Neural cell (in vitro differentiated cells): Measurements from ENCODE around the gene RPS6KA6. TPM values are rescaled to one million over a fixed set of nuclear protein-coding genes. Genes with fewer than 3 reads are reported as not detected.

Experiments used
- H2AFZ ChIP-seq: fragments of 200-600, 300-800 bp; sonication (generic), shearing (Covaris generic); 2 replicates; pipeline ENCODE4 v1.6.0; 2014; ENCODE audit warnings: low read depth, mild to moderate bottlenecking, antibody characterized with exemption, low read length, moderate library complexity
- H3F3A ChIP-seq: fragments of 200-600 bp; shearing (Covaris generic); 2 replicates; pipeline ENCODE4 v1.6.1; 2016; ENCODE audit warnings: mild to moderate bottlenecking, moderate library complexity, mixed read lengths, antibody characterized with exemption, low read length; ENCODE audit not compliant: insufficient read depth, poor library complexity, severe bottlenecking
- H3K27ac ChIP-seq: fragments of 200-600, 300-800 bp; sonication (generic), shearing (Covaris generic); 2 replicates; pipeline ENCODE4 v1.5.1; 2014; ENCODE audit warnings: mild to moderate bottlenecking, low read length, moderate library complexity
- H3K27me3 ChIP-seq: fragments of 300-800, 200-600 bp; sonication (generic), shearing (Covaris generic); 2 replicates; pipeline ENCODE4 v1.6.0; 2014; ENCODE audit warnings: mild to moderate bottlenecking, low read depth, low read length, moderate library complexity; ENCODE audit not compliant: insufficient read depth
- H3K36me3 ChIP-seq: fragments of 300-800, 200-600 bp; sonication (generic), shearing (Covaris generic); 2 replicates; pipeline ENCODE4 v1.5.1; 2014; ENCODE audit warnings: mild to moderate bottlenecking, antibody characterized with exemption, low read length, moderate library complexity; ENCODE audit not compliant: insufficient read depth
- H3K4me2 ChIP-seq: fragments of 300-800, 200-600 bp; sonication (generic), shearing (Covaris generic); 2 replicates; pipeline ENCODE4 v1.6.0; 2014; ENCODE audit warnings: mild to moderate bottlenecking, low read length
- H3K4me3 ChIP-seq: fragments of 300-800, 200-600 bp; sonication (generic), shearing (Covaris generic); 2 replicates; pipeline ENCODE4 v1.5.1; 2014; ENCODE audit warnings: mild to moderate bottlenecking, low read length, moderate library complexity
- H3K79me2 ChIP-seq: fragments of 200-600 bp; shearing (Covaris generic); replicated peaks from 2 replicates; pipeline ENCODE4 v1.6.0; 2014; ENCODE audit warnings: mild to moderate bottlenecking, low read length, moderate library complexity; ENCODE audit not compliant: insufficient read depth
- H3K9ac ChIP-seq: fragments of 300-800, 200-600 bp; sonication (generic), shearing (Covaris generic); 2 replicates; pipeline ENCODE4 v1.6.1; 2016; ENCODE audit warnings: mild to moderate bottlenecking, low read length, mixed read lengths
- H3K9me2 ChIP-seq: fragments of 200-600 bp; shearing (Covaris generic); 2 replicates; pipeline ENCODE4 v1.6.1; 2016; ENCODE audit warnings: mild to moderate bottlenecking, low read length, mixed read lengths; ENCODE audit not compliant: insufficient read depth
- H3K9me3 ChIP-seq: fragments of 200-600, 300-800 bp; sonication (generic), shearing (Covaris generic); 2 replicates; pipeline ENCODE4 v1.6.1; 2016; ENCODE audit warnings: mild to moderate bottlenecking, mixed run types, low read length, moderate library complexity, mixed read lengths
- H4K20me1 ChIP-seq: fragments of 200-600 bp; shearing (Covaris generic); 2 replicates; pipeline ENCODE4 v1.6.1; 2016; ENCODE audit warnings: mild to moderate bottlenecking, mixed run types; ENCODE audit not compliant: insufficient read depth
- CTCF ChIP-seq: fragments of 450-650 bp; IDR thresholded peaks from 2 replicates; pipeline ENCODE4 v1.5.1; 2014; ENCODE audit warnings: antibody characterized with exemption, mild to moderate bottlenecking, moderate library complexity; ENCODE audit not compliant: poor library complexity, severe bottlenecking
- EP300 ChIP-seq: fragments of 450-650 bp; conservative IDR thresholded peaks from 2 replicates; pipeline ENCODE4 v1.6.1; 2014; ENCODE audit warnings: antibody characterized with exemption, mild to moderate bottlenecking, moderate library complexity; ENCODE audit not compliant: poor library complexity, severe bottlenecking
- EZH2 ChIP-seq: fragments of 200-600, 300-800 bp; shearing (Covaris generic), sonication (generic); IDR thresholded peaks from 2 replicates; pipeline ENCODE4 v1.6.1; 2014; ENCODE audit warnings: antibody characterized with exemption, low read length, borderline replicate concordance, mild to moderate bottlenecking; ENCODE audit not compliant: insufficient read depth, poor library complexity, severe bottlenecking
- MXI1 ChIP-seq: fragments of 450-650 bp; conservative IDR thresholded peaks from 2 replicates; pipeline ENCODE4 v1.6.1; 2014; ENCODE audit warnings: antibody characterized with exemption, mild to moderate bottlenecking; ENCODE audit not compliant: poor library complexity, severe bottlenecking
- POLR2AphosphoS5 ChIP-seq: IDR thresholded peaks from 2 replicates; pipeline ENCODE4 v1.6.1; 2012
- RAD21 ChIP-seq: fragments of 450-650 bp; conservative IDR thresholded peaks from 2 replicates; pipeline ENCODE4 v1.6.1; 2014; ENCODE audit warnings: antibody characterized with exemption, mild to moderate bottlenecking, moderate library complexity
- REST ChIP-seq: IDR thresholded peaks from 2 replicates; pipeline ENCODE4 v1.6.1; 2012; ENCODE audit warnings: borderline replicate concordance
- SMC3 ChIP-seq: fragments of 450-650 bp; conservative IDR thresholded peaks from 2 replicates; pipeline ENCODE4 v1.6.1; 2014; ENCODE audit warnings: antibody characterized with exemption, mild to moderate bottlenecking, moderate library complexity; ENCODE audit not compliant: poor library complexity
- TAF1 ChIP-seq: IDR thresholded peaks from 2 replicates; pipeline ENCODE4 v1.6.1; 2012; ENCODE audit warnings: low read depth
- polyA plus RNA-seq: library from polyadenylated mRNA; depleted of rRNA; stranded (reverse); fragments of >200 nt; gene quantifications from 2 replicates; pipeline ENCODE4 v1.2.3, GENCODE V29; 2014

RPS6KA6 gene
- polyA plus RNA-seq, 1 donor from 2014 or later = 15.3 TPM

GRCh38 chrX:84216881-84217280 is 28.9 kb upstream of the RPS6KA6 start:
- Histone ChIP-seq H3F3A (no peaks in the 10 kb centered on the region), H3K27ac (no peak overlapping the region), H3K79me2 (no peaks in the 10 kb centered on the region), H3K9me2 (no peaks in the 10 kb centered on the region), H3K9me3 (no peaks in the 10 kb centered on the region), H3K4me3 (no peak overlapping the region), H3K27me3 (no peaks in the 10 kb centered on the region), H2AFZ (no peak overlapping the region), H3K4me2 (no peak overlapping the region), H4K20me1 (no peaks in the 10 kb centered on the region), H3K36me3 (no peaks in the 10 kb centered on the region), H3K9ac (no peak overlapping the region)
- TF ChIP-seq REST = no peak
- TF ChIP-seq RAD21 = no peak
- no peak for TF ChIP-seq EP300
- TF ChIP-seq EZH2 = no peak
- no peak for TF ChIP-seq POLR2AphosphoS5
- TF ChIP-seq CTCF = no peak
- no peak for TF ChIP-seq MXI1

GRCh38 chrX:84216406-84216805 is 28.4 kb upstream of the RPS6KA6 start:
- H3K4me3 ChIP-seq = no peak overlapping the region
- TF ChIP-seq REST = no peak
- no peak for TF ChIP-seq POLR2AphosphoS5
- TF ChIP-seq EP300 = no peak
- TF ChIP-seq SMC3 = no peak
- TF ChIP-seq CTCF = no peak
- TF ChIP-seq MXI1 = no peak
- no peak for TF ChIP-seq RAD21
- no peak for TF ChIP-seq TAF1
- TF ChIP-seq EZH2 = no peak
- H3K9me2 ChIP-seq = no peaks in the 10 kb centered on the region
- H3K9me3 ChIP-seq = no peaks in the 10 kb centered on the region
- no peaks in the 10 kb centered on the region for H3K79me2 ChIP-seq
- no peak overlapping the region for H3K4me2 ChIP-seq
- H2AFZ ChIP-seq = no peak overlapping the region
- H4K20me1 ChIP-seq = no peaks in the 10 kb centered on the region
- no peaks in the 10 kb centered on the region for H3K27me3 ChIP-seq
- no peak overlapping the region for H3K27ac ChIP-seq
- no peaks in the 10 kb centered on the region for H3F3A ChIP-seq
- no peak overlapping the region for H3K9ac ChIP-seq
- H3K36me3 ChIP-seq = no peaks in the 10 kb centered on the region
